H1 (cell line): Measurements from ENCODE around the gene POLD1. TPM values are rescaled to one million over a fixed set of nuclear protein-coding genes. Genes with fewer than 3 reads are reported as not detected.

Experiments
- CTCF ChIA-PET: fragments of 300-600 bp; sonication (Branson Sonifier 250); formaldehyde crosslinking; loops from one replicate; lab custom pipeline; 2021; ENCODE audit not compliant: partially characterized antibody; lab: Charles Lee
- POLR2A ChIA-PET: fragments of 300-600 bp; sonication (Branson Sonifier 250); formaldehyde crosslinking; loops from one replicate; lab custom pipeline; 2021; ENCODE audit warnings: inconsistent platforms; ENCODE audit not compliant: partially characterized antibody; lab: Charles Lee
- DNase-seq, 2 experiments: peaks; one replicate each; pipeline versions ENCODE4 v3.0.0 to v3.0.0-alpha.2; 2010 to 2022; ENCODE audit warnings: low spot score in 2 of 2, low read depth in 1 of 2, mixed read lengths in 1 of 2
- FAIRE-seq: peaks from 2 replicates; lab custom pipeline; 2011; peaks lifted over from hg19 to GRCh38; lab: Jason Lieb, UNC
- H2AFZ ChIP-seq: 2 replicates; pipeline ENCODE4 v1.8.1; 2012; ENCODE audit warnings: low read length, inconsistent platforms
- H2AK5ac ChIP-seq: 2 replicates; pipeline ENCODE4 v1.6.1; 2013; ENCODE audit warnings: low read depth, low read length
- H2BK120ac ChIP-seq: replicated peaks from 2 replicates; pipeline ENCODE3; 2013; ENCODE audit warnings: low read depth, low read length, inconsistent platforms
- H2BK12ac ChIP-seq: 2 replicates; pipeline ENCODE4 v1.6.1; 2013; ENCODE audit warnings: low read depth, low read length
- H2BK15ac ChIP-seq: 2 replicates; pipeline ENCODE4 v1.6.1; 2013; ENCODE audit warnings: low read length
- H2BK20ac ChIP-seq: 2 replicates; pipeline ENCODE4 v1.6.1; 2013; ENCODE audit warnings: low read length
- H2BK5ac ChIP-seq: 2 replicates; pipeline ENCODE4 v1.6.1; 2013; ENCODE audit warnings: low read depth, low read length
- H3K14ac ChIP-seq: 2 replicates; pipeline ENCODE4 v1.6.1; 2013; ENCODE audit warnings: inconsistent platforms; ENCODE audit not compliant: insufficient read length
- H3K18ac ChIP-seq: 2 replicates; pipeline ENCODE4 v1.6.1; 2013; ENCODE audit warnings: low read length; ENCODE audit errors: extremely low read depth
- H3K23ac ChIP-seq: 2 replicates; pipeline ENCODE4 v1.6.1; 2013; ENCODE audit warnings: inconsistent platforms; ENCODE audit not compliant: insufficient read length
- H3K23me2 ChIP-seq: 2 replicates; pipeline ENCODE4 v1.6.1; 2013; ENCODE audit warnings: low read depth, low read length
- H3K27ac ChIP-seq: 2 replicates; pipeline ENCODE4 v1.6.1; 2011; ENCODE audit warnings: low read depth, low read length, inconsistent platforms
- H3K27me3 ChIP-seq, 4 experiments: replicated peaks in 1 of 4; 1 replicate in 1 of 4; 2 replicates in 3 of 4; pipeline versions ENCODE4 v1.6.1 to v1.8.1; 2011 to 2013; ENCODE audit warnings: low read length in 3 of 4, mild to moderate bottlenecking in 3 of 4, inconsistent platforms in 2 of 4, mixed read lengths in 2 of 4, moderate library complexity in 1 of 4; ENCODE audit not compliant: control insufficient read depth in 3 of 4, insufficient read depth in 3 of 4; ENCODE audit errors: extremely low read depth in 1 of 4
- H3K36me3 ChIP-seq, 4 experiments: 2 replicates each; pipeline versions ENCODE4 v1.6.1 to v1.8.1; 2011 to 2013; ENCODE audit warnings: mild to moderate bottlenecking in 4 of 4, low read length in 3 of 4, moderate library complexity in 2 of 4, control low read depth in 1 of 4, inconsistent platforms in 1 of 4; ENCODE audit not compliant: insufficient read depth in 4 of 4, control insufficient read depth in 2 of 4
- H3K4ac ChIP-seq: replicated peaks from 2 replicates; pipeline ENCODE3; 2013; ENCODE audit warnings: low read length, low read depth, mixed read lengths, inconsistent platforms; ENCODE audit not compliant: insufficient read length
- H3K4me1 ChIP-seq, 4 experiments: replicated peaks in 1 of 4; 1 replicate in 1 of 4; 2 replicates in 3 of 4; pipeline versions ENCODE4 v1.6.1 to v1.8.1; 2011 to 2013; ENCODE audit warnings: low read length in 3 of 4, inconsistent platforms in 2 of 4, mixed read lengths in 1 of 4; ENCODE audit not compliant: insufficient read depth in 4 of 4, control insufficient read depth in 3 of 4
- H3K4me2 ChIP-seq, 2 experiments: 2 replicates each; pipeline versions ENCODE4 v1.6.1 to v1.8.1; 2011 to 2013; ENCODE audit warnings: low read depth in 2 of 2, low read length in 2 of 2, control low read depth in 1 of 2, inconsistent platforms in 1 of 2, mild to moderate bottlenecking in 1 of 2; ENCODE audit not compliant: insufficient read depth in 1 of 2
- H3K4me3 ChIP-seq, 4 experiments: fragments of 200-600, 300-600 bp in 1 of 4; sonication (generic), shearing (Covaris generic), sonication (Bioruptor Twin) in 1 of 4; 2 replicates each; pipeline versions ENCODE4 v1.5.1 to v1.8.1; 2011 to 2016; ENCODE audit warnings: low read length in 4 of 4, low read depth in 3 of 4, control low read depth in 2 of 4, inconsistent platforms in 2 of 4, mild to moderate bottlenecking in 2 of 4, mixed read lengths in 1 of 4, moderate library complexity in 1 of 4; ENCODE audit not compliant: insufficient read depth in 2 of 4; ENCODE audit errors: extremely low read depth in 1 of 4
- H3K56ac ChIP-seq: replicated peaks from 2 replicates; pipeline ENCODE3; 2013; ENCODE audit warnings: low read depth, mild to moderate bottlenecking, mixed read lengths, low read length, inconsistent platforms; ENCODE audit not compliant: insufficient read length
- H3K79me1 ChIP-seq: 2 replicates; pipeline ENCODE4 v1.6.1; 2013; ENCODE audit warnings: low read depth, low read length, control low read depth
- H3K79me2 ChIP-seq, 2 experiments: 2 replicates each; pipeline versions ENCODE4 v1.6.1 to v1.8.1; 2012 to 2013; ENCODE audit warnings: low read length in 2 of 2, mild to moderate bottlenecking in 2 of 2, inconsistent platforms in 1 of 2; ENCODE audit not compliant: insufficient read depth in 2 of 2, control insufficient read depth in 1 of 2
- H3K9ac ChIP-seq, 4 experiments: replicated peaks in 1 of 4; 1 replicate in 1 of 4; 2 replicates in 3 of 4; pipeline versions ENCODE4 v1.6.1 to v1.8.1; 2011 to 2013; ENCODE audit warnings: low read depth in 3 of 4, low read length in 3 of 4, control low read depth in 2 of 4, mild to moderate bottlenecking in 2 of 4, moderate library complexity in 2 of 4, inconsistent platforms in 1 of 4; ENCODE audit errors: extremely low read depth in 1 of 4
- H3K9me3 ChIP-seq, 2 experiments: 2 replicates each; pipeline versions ENCODE4 v1.6.1 to v1.8.1; 2012 to 2013; ENCODE audit warnings: mild to moderate bottlenecking in 2 of 2, moderate library complexity in 2 of 2, control low read depth in 1 of 2, inconsistent platforms in 1 of 2, low read depth in 1 of 2, low read length in 1 of 2, mixed read lengths in 1 of 2; ENCODE audit not compliant: insufficient read depth in 2 of 2
- H4K20me1 ChIP-seq, 2 experiments: replicated peaks in 1 of 2; 2 replicates each; pipeline versions ENCODE3 to v1.8.1; 2011 to 2013; ENCODE audit warnings: inconsistent platforms in 2 of 2, low read length in 2 of 2, mild to moderate bottlenecking in 1 of 2; ENCODE audit not compliant: insufficient read depth in 2 of 2, control insufficient read depth in 1 of 2
- H4K5ac ChIP-seq: 2 replicates; pipeline ENCODE4 v1.6.1; 2013; ENCODE audit warnings: low read length, low read depth, mixed read lengths, inconsistent platforms; ENCODE audit not compliant: insufficient read length
- H4K8ac ChIP-seq: 2 replicates; pipeline ENCODE4 v1.8.0; 2013; ENCODE audit warnings: mild to moderate bottlenecking, moderate library complexity, low read length, inconsistent platforms; ENCODE audit not compliant: insufficient read depth; ENCODE audit errors: extremely low read depth
- H4K91ac ChIP-seq: replicated peaks from 2 replicates; pipeline ENCODE3; 2013; ENCODE audit warnings: low read length, mixed read lengths, inconsistent platforms; ENCODE audit not compliant: insufficient read length
- CREB1 ChIP-seq: IDR thresholded peaks from 2 replicates; pipeline ENCODE4 v1.6.1; 2012; ENCODE audit warnings: inconsistent platforms
- CTBP2 ChIP-seq: IDR thresholded peaks from 2 replicates; pipeline ENCODE4 v1.7.0; 2011; ENCODE audit warnings: borderline replicate concordance, mild to moderate bottlenecking, moderate library complexity, mixed read lengths, low read length; ENCODE audit not compliant: insufficient read depth, insufficient read length
- GTF2F1 ChIP-seq: IDR thresholded peaks from 2 replicates; pipeline ENCODE4 v1.6.1; 2012; ENCODE audit warnings: low read depth, low read length, improper control_type of control experiment, borderline replicate concordance
- JUN ChIP-seq: IDR thresholded peaks from 2 replicates; pipeline ENCODE4 v1.6.1; 2011; ENCODE audit warnings: low read depth, mild to moderate bottlenecking, improper control_type of control experiment, low read length
- SAP30 ChIP-seq: fragments of 300-600 bp; sonication (generic); IDR thresholded peaks from 2 replicates; pipeline ENCODE4 v1.7.1; 2012; ENCODE audit warnings: low read length, moderate library complexity, mild to moderate bottlenecking, inconsistent platforms; ENCODE audit not compliant: insufficient read depth, insufficient replicate concordance
- SP4 ChIP-seq: IDR thresholded peaks from 2 replicates; pipeline ENCODE4 v1.6.1; 2012; ENCODE audit warnings: low read length, inconsistent platforms
- SRF ChIP-seq: IDR thresholded peaks from 2 replicates; pipeline ENCODE4 v1.6.1; 2011; ENCODE audit warnings: mild to moderate bottlenecking, low read depth, low read length, moderate library complexity
- TBP ChIP-seq: IDR thresholded peaks from 2 replicates; pipeline ENCODE4 v1.6.1; 2011; ENCODE audit warnings: low read depth, low read length, improper control_type of control experiment
- WGBS, 2 experiments: shearing (Covaris generic) in 1 of 2; methylation state at CpG; one replicate each; pipeline versions ENCODE4 v1.1.6 to v1.1.7; 2013 to 2015; ENCODE audit warnings: low lambda C conversion rate in 2 of 2, mixed read lengths in 2 of 2, inconsistent platforms in 1 of 2, low coverage in 1 of 2, missing lambda C conversion rate in 1 of 2; ENCODE audit not compliant: insufficient replicate concordance in 2 of 2, insufficient coverage in 1 of 2, insufficient read length in 1 of 2; ENCODE audit errors: extremely low coverage in 1 of 2, missing lambda C conversion rate in 1 of 2; 5-methylcytosine and 5-hydroxymethylcytosine counted together
- polyA plus RNA-seq, 7 experiments: library from polyadenylated mRNA; depleted of rRNA in 3 of 7; stranded (reverse) in 5 of 7; unstranded in 2 of 7; fragments of >200 nt in 5 of 7; fragments of 200-250 nt in 2 of 7; gene quantifications; 1 replicate in 5 of 7; 2 replicates in 1 of 7; 4 replicates in 1 of 7; pipeline versions ENCODE4 v1.2.1 to v1.2.3, GENCODE V29; 2011 to 2013; ENCODE audit warnings: missing spikeins in 2 of 7, mixed read lengths in 2 of 7
- total RNA-seq: library from RNA; stranded (reverse); fragmentation: NEBNext Ultra II Directional; extraction: Animal tissue kit (Norgen Biotek cat#: 25700); gene quantifications from 2 replicates; pipeline ENCODE4 v1.2.1, GENCODE V29; 2021

POLD1 gene
- total and polyA plus RNA-seq, 2 of the 8 experiments (the other 6 are each of a cell fraction or from before 2014, with no cell fraction given): 141 to 142 TPM

GRCh38 chr19:50381881-50382729 is 2.0 kb upstream of the POLD1 start:
- Histone ChIP-seq H4K91ac (no peak overlapping the region), H2AFZ (no peak overlapping the region), H3K9me3 (no peaks in the 10 kb centered on the region), H2BK5ac (no peak overlapping the region), H3K4me2 (no peak overlapping the region), H2BK120ac (no peak overlapping the region), H3K4ac (no peak overlapping the region), H3K4me1 (peaks cover 0 to 4% (median 3%) of the 10 kb centered on the region in 4 experiments; a peak in 5 of 7 replicates), H3K14ac (no peak overlapping the region), H3K4me3 (no peak overlapping the region), H3K79me1 (peaks cover 7% of the 10 kb centered on the region), H3K27ac (no peak overlapping the region), H4K20me1 (peaks cover 9 to 20% of the 10 kb centered on the region in 2 experiments), H2BK20ac (no peak overlapping the region), H3K27me3 (no peaks in the 10 kb centered on the region), H3K23me2 (peaks cover 9% of the 10 kb centered on the region; the same call in 1 of the 2 replicates), H4K5ac (no peak overlapping the region), H3K36me3 (peaks cover 15 to 43% (median 35%) of the 10 kb centered on the region in 4 experiments), H2BK15ac (no peak overlapping the region), H3K23ac (no peak overlapping the region), H3K9ac (no peak overlapping the region), H4K8ac (no peak overlapping the region), H3K18ac (no peak overlapping the region), H3K79me2 (peaks cover 12 to 24% of the 10 kb centered on the region in 2 experiments; a peak in 3 of 4 replicates), H2BK12ac (no peak overlapping the region), H2AK5ac (no peak overlapping the region), H3K56ac (no peak overlapping the region)
- no peak for DNase-seq
- TF ChIP-seq SP4 (no peak), JUN (no peak), SAP30 (no peak), CREB1 (no peak), SRF (no peak), CTBP2 (no peak), GTF2F1 (no peak), TBP (no peak)
- WGBS, 2 experiments: 92% methylated on average over 40 of the region's 58 CpGs; no CpG with 5 or more reads in 1 of the 2 experiments
- POLR2A ChIA-PET: interaction anchor here (1.0 kb wide), 1 partner anchor 35 kb away, joined by 4 read pairs; no protein-coding TSS in a partner anchor
- CTCF ChIA-PET: interaction anchor here (1.0 kb wide), 1 partner anchor 13 kb away, joined by 3 read pairs; no protein-coding TSS in a partner anchor
- FAIRE-seq: no peak
